ENCODE measurements around the gene WLS.

- TF ChIP-seq GATA2 (IDR thresholded peaks at IDR 0.05; ENCODE audit: low read depth, low read length) (no peak), GATA3 (IDR thresholded peaks at IDR 0.05; ENCODE audit: low read depth, low read length) (no peak)
These were observed 1.8 kb upstream of the WLS start for GRCh38 chr1:68234094-68234493.
